PC-3 (cell line): ENCODE results near the gene LDHD.

Experiments used
- CTCF ChIP-seq: fragments of 300-600 bp; sonication (generic); conservative IDR thresholded peaks from 2 replicates; pipeline ENCODE4 v1.5.1; 2017; ENCODE audit warnings: antibody characterized with exemption, low read depth, mild to moderate bottlenecking, low read length
- EZH2 ChIP-seq: fragments of 300-600 bp; sonication (generic); IDR thresholded peaks from one replicate; pipeline ENCODE4 v1.6.1; 2017; ENCODE audit warnings: antibody characterized with exemption, mild to moderate bottlenecking, low read length; ENCODE audit not compliant: unreplicated experiment

GRCh38 chr16:75097191-75097761 lies 19.3 kb downstream of the LDHD start:
- no peak for TF ChIP-seq CTCF
- no peak for TF ChIP-seq EZH2
